Measurements from ENCODE around the gene SUGCT.

GRCh38 chr7:40199076-40199802, 64.4 kb downstream of the SUGCT start:
- TF ChIP-seq CEBPB (IDR thresholded peaks at IDR 0.05) = no peak
- TF ChIP-seq CREB1 (IDR thresholded peaks at IDR 0.05; ENCODE audit: low read depth) = no peak
- TF ChIP-seq FOXM1 (IDR thresholded peaks at IDR 0.05; ENCODE audit: borderline replicate concordance, low read depth) = no peak
- TF ChIP-seq, protein P1, sequence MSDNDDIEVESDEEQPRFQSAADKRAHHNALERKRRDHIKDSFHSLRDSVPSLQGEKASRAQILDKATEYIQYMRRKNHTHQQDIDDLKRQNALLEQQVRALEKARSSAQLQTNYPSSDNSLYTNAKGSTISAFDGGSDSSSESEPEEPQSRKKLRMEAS (IDR thresholded peaks at IDR 0.05) = no peak
- TF ChIP-seq RAD21 (IDR thresholded peaks at IDR 0.05; ENCODE audit: low read depth) = peak; percentile 32; the same call in 1 of the 2 replicates
- no peak for TF ChIP-seq EGR1 (IDR thresholded peaks at IDR 0.05)
- TF ChIP-seq, protein P2, sequence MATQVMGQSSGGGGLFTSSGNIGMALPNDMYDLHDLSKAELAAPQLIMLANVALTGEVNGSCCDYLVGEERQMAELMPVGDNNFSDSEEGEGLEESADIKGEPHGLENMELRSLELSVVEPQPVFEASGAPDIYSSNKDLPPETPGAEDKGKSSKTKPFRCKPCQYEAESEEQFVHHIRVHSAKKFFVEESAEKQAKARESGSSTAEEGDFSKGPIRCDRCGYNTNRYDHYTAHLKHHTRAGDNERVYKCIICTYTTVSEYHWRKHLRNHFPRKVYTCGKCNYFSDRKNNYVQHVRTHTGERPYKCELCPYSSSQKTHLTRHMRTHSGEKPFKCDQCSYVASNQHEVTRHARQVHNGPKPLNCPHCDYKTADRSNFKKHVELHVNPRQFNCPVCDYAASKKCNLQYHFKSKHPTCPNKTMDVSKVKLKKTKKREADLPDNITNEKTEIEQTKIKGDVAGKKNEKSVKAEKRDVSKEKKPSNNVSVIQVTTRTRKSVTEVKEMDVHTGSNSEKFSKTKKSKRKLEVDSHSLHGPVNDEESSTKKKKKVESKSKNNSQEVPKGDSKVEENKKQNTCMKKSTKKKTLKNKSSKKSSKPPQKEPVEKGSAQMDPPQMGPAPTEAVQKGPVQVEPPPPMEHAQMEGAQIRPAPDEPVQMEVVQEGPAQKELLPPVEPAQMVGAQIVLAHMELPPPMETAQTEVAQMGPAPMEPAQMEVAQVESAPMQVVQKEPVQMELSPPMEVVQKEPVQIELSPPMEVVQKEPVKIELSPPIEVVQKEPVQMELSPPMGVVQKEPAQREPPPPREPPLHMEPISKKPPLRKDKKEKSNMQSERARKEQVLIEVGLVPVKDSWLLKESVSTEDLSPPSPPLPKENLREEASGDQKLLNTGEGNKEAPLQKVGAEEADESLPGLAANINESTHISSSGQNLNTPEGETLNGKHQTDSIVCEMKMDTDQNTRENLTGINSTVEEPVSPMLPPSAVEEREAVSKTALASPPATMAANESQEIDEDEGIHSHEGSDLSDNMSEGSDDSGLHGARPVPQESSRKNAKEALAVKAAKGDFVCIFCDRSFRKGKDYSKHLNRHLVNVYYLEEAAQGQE (IDR thresholded peaks at IDR 0.05; ENCODE audit: low read depth) = no peak
- no peak for TF ChIP-seq EP300 (IDR thresholded peaks at IDR 0.05; ENCODE audit: borderline replicate concordance)
- TF ChIP-seq TCF12 (IDR thresholded peaks at IDR 0.05; ENCODE audit: low read depth) = no peak
- TF ChIP-seq YY1 (IDR thresholded peaks at IDR 0.05; ENCODE audit: low read depth) = no peak
- TF ChIP-seq ZBTB7A (IDR thresholded peaks at IDR 0.05; ENCODE audit: low read depth) = no peak
- no peak for TF ChIP-seq NFIC (IDR thresholded peaks at IDR 0.05)
- no peak for TF ChIP-seq TAF1 (IDR thresholded peaks at IDR 0.05; ENCODE audit: low read depth)
- TF ChIP-seq, protein P3, sequence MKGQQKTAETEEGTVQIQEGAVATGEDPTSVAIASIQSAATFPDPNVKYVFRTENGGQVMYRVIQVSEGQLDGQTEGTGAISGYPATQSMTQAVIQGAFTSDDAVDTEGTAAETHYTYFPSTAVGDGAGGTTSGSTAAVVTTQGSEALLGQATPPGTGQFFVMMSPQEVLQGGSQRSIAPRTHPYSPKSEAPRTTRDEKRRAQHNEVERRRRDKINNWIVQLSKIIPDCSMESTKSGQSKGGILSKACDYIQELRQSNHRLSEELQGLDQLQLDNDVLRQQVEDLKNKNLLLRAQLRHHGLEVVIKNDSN (IDR thresholded peaks at IDR 0.05) = no peak

Data from Ishikawa (cell line).